Neural progenitor cell (in vitro differentiated cells): ENCODE measurements around the gene CDC23. TPM values are rescaled to one million over a fixed set of nuclear protein-coding genes. Genes with fewer than 3 reads are reported as not detected.

Experiments
- DNase-seq: peaks from one replicate; pipeline ENCODE4 v3.0.0-alpha.2; 2016; ENCODE audit warnings: low spot score
- H2AFZ ChIP-seq: fragments of 200-600 bp; sonication (generic); replicated peaks from 2 replicates; pipeline ENCODE4 v1.6.1; 2016; ENCODE audit warnings: antibody characterized with exemption
- H3F3A ChIP-seq: fragments of 200-600 bp; sonication (generic); 2 replicates; pipeline ENCODE4 v1.6.1; 2016; ENCODE audit warnings: antibody characterized with exemption, low read depth
- H3K27ac ChIP-seq: fragments of 200-600 bp; sonication (generic); 2 replicates; pipeline ENCODE4 v1.5.1; 2016; ENCODE audit warnings: mild to moderate bottlenecking
- H3K27me3 ChIP-seq: fragments of 200-600 bp; sonication (generic); 2 replicates; pipeline ENCODE4 v1.6.1; 2016; ENCODE audit warnings: mild to moderate bottlenecking, moderate library complexity
- H3K36me3 ChIP-seq: fragments of 200-600 bp; sonication (generic); 2 replicates; pipeline ENCODE4 v1.5.1; 2016
- H3K4me1 ChIP-seq: fragments of 200-600 bp; sonication (generic); 2 replicates; pipeline ENCODE4 v1.6.1; 2016; ENCODE audit warnings: mixed run types
- H3K4me2 ChIP-seq: fragments of 200-600 bp; sonication (generic); 2 replicates; pipeline ENCODE4 v1.6.1; 2016
- H3K4me3 ChIP-seq: fragments of 200-600 bp; sonication (generic); 2 replicates; pipeline ENCODE4 v1.5.1; 2016
- H3K79me2 ChIP-seq: fragments of 200-600 bp; sonication (generic); 2 replicates; pipeline ENCODE4 v1.6.1; 2016; ENCODE audit warnings: low read depth
- H3K9ac ChIP-seq: fragments of 200-600 bp; sonication (generic); 2 replicates; pipeline ENCODE4 v1.6.1; 2016
- H3K9me3 ChIP-seq: fragments of 200-600 bp; sonication (generic); 2 replicates; pipeline ENCODE4 v1.5.1; 2016; ENCODE audit warnings: low read depth
- H4K20me1 ChIP-seq: fragments of 200-600 bp; sonication (generic); 2 replicates; pipeline ENCODE4 v1.6.1; 2016; ENCODE audit warnings: low read depth
- H3K27ac Mint-ChIP-seq: 3 replicates; pipeline ENCODE4 v1.8.0; 2021; ENCODE audit warnings: mixed read lengths
- H3K27me3 Mint-ChIP-seq: 2 replicates; pipeline ENCODE4 v1.8.0; 2022; ENCODE audit warnings: low read depth, mild to moderate bottlenecking, inconsistent platforms, moderate library complexity, mixed read lengths; ENCODE audit not compliant: insufficient read depth
- H3K36me3 Mint-ChIP-seq: 3 replicates; pipeline ENCODE4 v1.8.0; 2021; ENCODE audit warnings: mixed read lengths
- H3K4me1 Mint-ChIP-seq: 3 replicates; pipeline ENCODE4 v1.8.0; 2021; ENCODE audit warnings: mixed read lengths
- H3K4me3 Mint-ChIP-seq: 3 replicates; pipeline ENCODE4 v1.8.0; 2021; ENCODE audit warnings: mild to moderate bottlenecking, moderate library complexity, mixed read lengths
- H3K9me3 Mint-ChIP-seq: 3 replicates; pipeline ENCODE4 v1.8.0; 2020; ENCODE audit warnings: mixed read lengths
- CTCF ChIP-seq: fragments of 200-600 bp; sonication (generic); IDR thresholded peaks from 2 replicates; pipeline ENCODE4 v1.5.1; 2017; ENCODE audit warnings: antibody characterized with exemption, mild to moderate bottlenecking
- EZH2 ChIP-seq: fragments of 200-600 bp; sonication (generic); IDR thresholded peaks from 2 replicates; pipeline ENCODE4 v1.6.1; 2017; ENCODE audit warnings: antibody characterized with exemption, mild to moderate bottlenecking, moderate library complexity
- EZH2phosphoT487 ChIP-seq: fragments of 200-600 bp; sonication (generic); IDR thresholded peaks from 2 replicates; pipeline ENCODE4 v1.6.1; 2017; ENCODE audit warnings: antibody characterized with exemption
- total RNA-seq: library from RNA; depleted of rRNA; stranded (reverse); fragments of >200 nt; gene quantifications from 2 replicates; pipeline ENCODE4 v1.2.3, GENCODE V29; 2015; ENCODE audit warnings: low replicate concordance

Gene CDC23
- total RNA-seq, 1 donor from 2014 or later = 83.3 TPM

GRCh38 chr5:138179277-138179857 is 33.8 kb downstream of the CDC23 start:
- Histone ChIP-seq H2AFZ (peak overlapping the region; percentile 79), H3K4me1 (peaks cover 14% of the 10 kb centered on the region), H3K9me3 (no peaks in the 10 kb centered on the region), H3K79me2 (peaks cover 65% of the 10 kb centered on the region), H3K9ac (peak overlapping the region; percentile 68), H4K20me1 (peaks cover 18% of the 10 kb centered on the region), H3K4me2 (peak overlapping the region; percentile 97), H3K36me3 (peaks cover 18% of the 10 kb centered on the region), H3F3A (no peaks in the 10 kb centered on the region), H3K4me3 (peak overlapping the region; percentile 79), H3K27ac (peak overlapping the region; percentile 49), H3K27me3 (no peaks in the 10 kb centered on the region)
- no peak for TF ChIP-seq EZH2phosphoT487
- TF ChIP-seq CTCF = no peak
- no peak for TF ChIP-seq EZH2
- H3K4me1 Mint-ChIP-seq = peaks cover 18% of the 10 kb centered on the region
- no peak overlapping the region for H3K4me3 Mint-ChIP-seq
- no peaks in the 10 kb centered on the region for H3K9me3 Mint-ChIP-seq
- peaks cover 28% of the 10 kb centered on the region for H3K36me3 Mint-ChIP-seq
- DNase-seq = peak; percentile 48
- H3K27ac Mint-ChIP-seq = no peak overlapping the region
- H3K27me3 Mint-ChIP-seq = no peaks in the 10 kb centered on the region

GRCh38 chr5:138178516-138179276 is 34.4 kb downstream of the CDC23 start, which contains the start of the genes BRD8 and KIF20A:
BRD8 (minus strand) TSS chr5:138178630; CDS start chr5:138178614, 16 bp downstream.
KIF20A (plus strand) TSS chr5:138179112; CDS start chr5:138179681, 569 bp downstream.
- Histone ChIP-seq H3K4me2 (peak within 1 kb of the TSS; percentile 97), H3K4me1 (peaks cover 14% of the 10 kb centered on the region), H3F3A (no peaks in the 10 kb centered on the region), H3K4me3 (peak within 1 kb of the TSS; percentile 79), H3K79me2 (peaks cover 68% of the 10 kb centered on the region), H3K36me3 (peaks cover 18% of the 10 kb centered on the region), H4K20me1 (peaks cover 18% of the 10 kb centered on the region), H3K9ac (peak within 1 kb of the TSS; percentile 89), H3K9me3 (no peaks in the 10 kb centered on the region), H2AFZ (peak within 1 kb of the TSS; percentile 79), H3K27me3 (no peaks in the 10 kb centered on the region), H3K27ac (peak within 1 kb of the TSS; percentile 79)
- no peaks in the 10 kb centered on the region for H3K9me3 Mint-ChIP-seq
- no peak within 1 kb of the TSS for H3K4me3 Mint-ChIP-seq
- no peak for TF ChIP-seq EZH2
- no peak for TF ChIP-seq CTCF
- no peak for TF ChIP-seq EZH2phosphoT487
- H3K27me3 Mint-ChIP-seq = no peaks in the 10 kb centered on the region
- H3K27ac Mint-ChIP-seq = no peak within 1 kb of the TSS
- peaks cover 25% of the 10 kb centered on the region for H3K36me3 Mint-ChIP-seq
- peaks cover 18% of the 10 kb centered on the region for H3K4me1 Mint-ChIP-seq
- peak; percentile 98 for DNase-seq

- H3K79me2 ChIP-seq = peaks cover 68% of the 10 kb centered on the region
- H3K4me1 ChIP-seq = peaks cover 14% of the 10 kb centered on the region
- Mint-ChIP-seq H3K4me1 (peaks cover 18% of the 10 kb centered on the region), H3K4me3 (no peak overlapping the region), H3K9me3 (no peaks in the 10 kb centered on the region), H3K36me3 (peaks cover 25% of the 10 kb centered on the region), H3K27ac (no peak overlapping the region), H3K27me3 (no peaks in the 10 kb centered on the region)
- peaks cover 19% of the 10 kb centered on the region for H3K36me3 ChIP-seq
- peak; percentile 21 for DNase-seq
- H3K27me3 ChIP-seq = no peaks in the 10 kb centered on the region
- H3K9ac ChIP-seq = peak overlapping the region; percentile 89
- no peak for TF ChIP-seq CTCF
- TF ChIP-seq EZH2 = no peak
- TF ChIP-seq EZH2phosphoT487 = no peak
- H4K20me1 ChIP-seq = peaks cover 18% of the 10 kb centered on the region
- H2AFZ ChIP-seq = peak overlapping the region; percentile 78
- H3F3A ChIP-seq = no peaks in the 10 kb centered on the region
- H3K4me2 ChIP-seq = peak overlapping the region; percentile 97
- H3K9me3 ChIP-seq = no peaks in the 10 kb centered on the region
- H3K27ac ChIP-seq = peak overlapping the region; percentile 79
- H3K4me3 ChIP-seq = peak overlapping the region; percentile 79
Observed at GRCh38 chr5:138177941-138178515, 35.1 kb downstream of the CDC23 start.
